HG02759 (cell line): ENCODE measurements around the gene IKZF1.

Experiments
- ATAC-seq: cut with Tn5 transposase; IDR thresholded peaks from one replicate; pipeline ENCODE4 v1.9.1; 2021; ENCODE audit warnings: mild to moderate bottlenecking, moderate library complexity; ENCODE audit not compliant: unreplicated experiment

Gene IKZF1

GRCh38 chr7:50304129-50304910, at the start of gene IKZF1:
Gene IKZF1, plus strand, starts transcription at chr7:50304716. Its CDS starts 14,346 bp downstream, at chr7:50319062.
- peak; percentile 47 for ATAC-seq

GRCh38 chr7:50261593-50261992, 42.9 kb upstream of the IKZF1 start:
- no peak for ATAC-seq

GRCh38 chr7:50262446-50262845, 42.1 kb upstream of the IKZF1 start:
- ATAC-seq, result peak; percentile 14

- peak; percentile 61 for ATAC-seq
Measured at GRCh38 chr7:50262916-50263690, 41.4 kb upstream of the IKZF1 start.

DNA sequence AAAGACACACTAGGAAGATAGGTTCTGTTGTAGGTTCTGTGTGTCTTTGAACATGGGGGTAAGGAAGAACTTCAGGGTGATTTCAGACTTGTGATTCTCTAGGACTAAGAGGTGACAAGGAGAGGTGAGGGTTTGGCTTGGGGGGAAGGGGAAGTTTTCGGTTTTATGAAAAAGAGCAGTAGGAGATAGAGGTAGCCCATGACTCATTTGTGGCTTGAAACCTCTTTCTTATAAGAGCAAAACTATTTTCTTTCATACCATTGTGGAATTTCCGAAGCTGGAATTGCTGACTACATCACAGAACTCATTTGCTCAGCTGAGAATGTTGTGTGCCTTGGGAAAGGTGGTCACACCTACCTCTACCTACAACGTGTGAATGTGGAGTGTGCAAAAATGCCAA, 39.6 kb upstream of the IKZF1 start:
- ATAC-seq, result peak; percentile 24

DNA sequence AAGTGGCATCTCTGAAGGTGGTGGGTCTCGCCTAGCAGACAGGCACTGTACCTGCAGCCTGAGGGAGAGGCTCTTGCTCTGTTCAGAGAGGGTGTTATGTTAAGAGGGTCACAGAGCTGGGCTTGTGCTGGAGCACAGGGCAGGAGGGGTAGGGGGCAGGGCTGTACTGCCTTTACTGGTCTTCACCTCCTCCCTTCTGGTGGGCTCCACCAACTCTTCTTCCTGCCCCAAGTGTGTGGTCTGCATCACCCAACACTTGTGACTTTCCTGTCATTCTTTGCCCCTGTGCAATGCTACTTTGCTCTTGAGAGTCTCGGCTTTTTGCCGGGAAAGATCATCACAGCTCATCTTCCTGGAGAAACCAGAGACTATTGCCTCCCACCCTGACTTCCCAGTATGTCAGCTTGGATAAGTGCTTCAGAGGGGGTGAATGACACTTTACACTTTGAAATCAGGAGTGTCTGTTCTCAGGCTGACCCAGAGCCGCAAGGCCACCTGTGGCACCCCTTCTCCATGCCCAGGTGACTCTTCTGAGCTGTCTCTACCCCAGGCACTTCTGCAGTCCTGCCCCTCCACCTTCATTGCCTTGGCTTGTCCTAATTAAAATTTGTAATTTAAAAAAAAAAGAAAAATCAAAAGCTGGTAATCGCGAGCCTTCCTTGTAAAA, 38.4 kb upstream of the IKZF1 start:
- no peak for ATAC-seq

- peak; percentile 47 for ATAC-seq
Measured at GRCh38 chr7:50266635-50267386, 37.7 kb upstream of the IKZF1 start.

DNA sequence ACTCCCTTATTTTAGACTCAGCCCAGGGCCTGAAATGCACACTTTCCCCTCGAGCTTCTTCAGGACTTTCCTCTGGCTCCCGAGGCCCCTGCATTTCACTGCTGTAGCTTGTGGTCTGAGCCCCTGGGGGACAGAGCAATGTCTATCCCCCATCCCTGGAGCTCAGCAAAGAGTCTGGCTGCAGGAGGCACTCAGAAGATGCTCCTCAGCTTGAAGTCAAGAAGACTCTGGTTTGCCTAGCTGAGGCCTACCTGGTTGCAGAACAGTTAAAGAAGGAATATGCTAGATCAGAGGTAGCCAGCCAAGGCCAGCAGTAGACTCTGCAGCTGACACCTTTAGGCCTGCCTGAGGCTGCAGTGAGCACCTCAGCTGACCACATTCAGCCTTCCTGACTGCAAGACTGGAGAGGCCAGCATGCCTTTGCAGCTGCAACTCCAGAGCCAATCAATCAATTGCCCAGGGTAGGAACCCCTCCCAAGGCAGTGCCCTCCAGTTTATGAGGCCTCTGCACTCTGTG, 36.9 kb upstream of the IKZF1 start:
- ATAC-seq, result no peak

- ATAC-seq, result peak; percentile 9
Measured at GRCh38 chr7:50268223-50268622, 36.3 kb upstream of the IKZF1 start.

DNA sequence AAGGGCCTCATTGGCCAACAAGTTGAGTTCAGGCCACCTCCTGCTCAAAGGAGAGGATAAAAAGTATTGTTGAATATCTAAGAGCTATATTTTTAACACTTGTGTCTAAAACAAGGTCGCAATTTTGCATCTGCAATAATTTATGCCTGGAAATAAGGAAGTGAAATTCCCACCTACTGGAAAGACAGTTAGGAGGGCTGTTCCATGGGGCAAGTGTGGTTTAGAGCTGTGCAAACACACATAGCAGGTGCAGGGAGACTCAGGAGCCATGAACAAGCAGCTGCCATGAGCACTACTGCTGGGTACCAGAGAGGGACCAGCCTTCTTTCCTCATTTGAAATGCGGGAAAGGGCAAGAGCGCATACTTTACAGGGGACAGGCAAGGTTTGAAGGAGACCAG, 35.5 kb upstream of the IKZF1 start:
- no peak for ATAC-seq

- peak; percentile 36 for ATAC-seq
Measured at GRCh38 chr7:50270531-50271018, 33.9 kb upstream of the IKZF1 start.

GRCh38 chr7:50272808-50273207, 31.7 kb upstream of the IKZF1 start:
- ATAC-seq, result peak; percentile 52

DNA sequence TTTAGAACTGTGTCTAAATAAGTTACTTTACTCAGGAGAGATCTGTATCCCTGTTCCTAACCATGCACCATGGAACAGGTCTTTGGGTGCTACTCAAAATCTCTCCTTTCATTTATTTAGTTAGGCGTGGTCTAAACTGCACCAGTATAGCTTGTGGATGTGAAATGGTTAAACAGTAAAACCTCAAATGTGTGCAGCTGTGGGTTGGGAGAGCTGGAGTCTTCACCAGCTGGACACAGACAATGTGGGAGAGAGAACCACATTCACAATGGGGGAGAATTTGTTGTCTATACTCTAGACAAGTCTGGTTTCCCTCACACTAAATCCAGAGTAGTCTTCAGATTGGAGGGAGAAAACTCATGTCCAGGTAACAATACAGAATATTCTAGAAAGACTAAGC, 31.2 kb upstream of the IKZF1 start:
- no peak for ATAC-seq

- ATAC-seq, result no peak
Measured at GRCh38 chr7:50273870-50274269, 30.6 kb upstream of the IKZF1 start.

DNA sequence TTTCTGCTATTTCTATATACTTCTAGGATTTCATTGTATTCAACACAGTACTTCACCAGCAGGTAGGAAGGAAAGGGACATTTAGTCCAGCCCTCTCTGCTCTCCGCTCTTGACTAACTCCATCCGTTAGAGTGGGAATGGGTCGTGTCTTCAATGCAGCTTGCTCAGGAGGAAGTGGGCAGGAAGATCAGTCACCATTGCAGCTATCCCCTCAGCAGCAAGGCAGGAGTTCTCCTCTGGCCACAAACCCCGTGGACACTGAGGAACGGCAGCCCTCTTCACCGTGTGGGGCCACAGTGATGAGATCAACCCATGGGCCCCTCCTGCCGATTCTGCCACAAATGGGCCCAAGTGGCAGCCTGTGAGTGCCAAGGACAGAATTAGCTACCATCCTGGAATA, 30.2 kb upstream of the IKZF1 start:
- ATAC-seq, result no peak

- no peak for ATAC-seq
Measured at GRCh38 chr7:50275430-50275829, 29.1 kb upstream of the IKZF1 start.

DNA sequence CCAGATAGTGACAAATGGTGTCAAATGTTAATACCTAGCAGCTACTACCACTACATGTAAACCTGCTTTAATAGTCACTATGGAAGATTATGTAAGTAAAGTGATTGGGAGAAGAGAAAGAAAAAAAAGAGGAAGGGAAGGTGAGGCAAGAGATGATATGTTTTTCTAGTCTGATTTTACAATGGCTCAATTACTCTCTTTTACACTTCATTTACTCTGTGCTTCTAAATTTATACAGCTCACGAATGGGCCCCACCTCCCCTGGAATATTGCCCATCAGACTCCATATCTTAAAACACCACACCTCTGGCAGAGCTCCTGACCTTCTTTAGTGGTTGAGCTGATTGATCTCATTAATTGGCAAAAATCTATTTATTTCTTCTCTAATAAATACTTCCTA, 28.0 kb upstream of the IKZF1 start:
- no peak for ATAC-seq

DNA sequence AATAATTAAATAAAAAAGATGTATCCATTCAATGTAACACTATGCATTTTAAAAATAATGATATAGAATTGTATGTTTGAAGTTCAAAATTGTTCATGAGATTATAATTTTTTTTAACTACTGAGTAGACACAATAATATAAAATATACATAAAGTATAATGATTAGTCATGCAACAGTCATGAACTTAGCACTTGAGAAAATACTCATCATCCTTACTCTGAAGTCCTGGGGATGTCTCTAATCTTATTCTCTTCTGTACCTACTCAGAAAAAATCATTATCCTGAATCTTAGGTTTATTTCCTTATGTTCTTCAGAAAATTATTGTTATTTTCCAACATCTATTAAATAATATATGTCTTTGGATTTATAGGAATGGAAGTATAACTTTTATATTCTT, 26.4 kb upstream of the IKZF1 start:
- no peak for ATAC-seq

GRCh38 chr7:50281680-50282445, 22.7 kb upstream of the IKZF1 start:
- peak; percentile 96 for ATAC-seq
